HG02642 (cell line): Measurements from ENCODE around the gene GNAQ.
"Not testable (repeated sequence)": the region's sequence is repeated elsewhere in the genome, so short reads cannot be mapped to it uniquely, and the experiment has no call there.

Source experiments
- ATAC-seq: cut with Tn5 transposase; IDR thresholded peaks from one replicate; pipeline ENCODE4 v1.9.1; 2021; ENCODE audit warnings: mild to moderate bottlenecking; ENCODE audit not compliant: unreplicated experiment, poor library complexity

Gene GNAQ

DNA sequence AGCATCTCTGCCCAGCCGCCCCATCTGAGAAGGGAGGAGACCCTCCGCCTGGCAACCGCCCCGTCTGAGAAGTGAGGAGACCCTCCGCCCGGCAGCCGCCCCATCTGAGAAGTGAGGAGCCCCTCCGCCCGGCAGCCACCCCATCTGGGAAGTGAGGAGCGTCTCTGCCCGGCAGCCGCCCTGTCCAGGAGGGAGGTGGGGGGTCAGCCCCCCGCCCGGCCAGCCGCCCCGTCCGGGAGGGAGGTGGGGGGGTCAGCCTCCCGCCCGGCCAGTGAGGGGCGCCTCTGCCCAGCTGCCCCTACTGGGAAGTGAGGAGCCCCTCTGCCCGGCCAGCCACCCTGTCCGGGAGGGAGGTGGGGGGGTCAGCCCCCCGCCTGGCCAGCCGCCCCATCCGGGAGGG is 270.7 kb downstream of the GNAQ start:
- not testable (repeated sequence) for ATAC-seq

DNA sequence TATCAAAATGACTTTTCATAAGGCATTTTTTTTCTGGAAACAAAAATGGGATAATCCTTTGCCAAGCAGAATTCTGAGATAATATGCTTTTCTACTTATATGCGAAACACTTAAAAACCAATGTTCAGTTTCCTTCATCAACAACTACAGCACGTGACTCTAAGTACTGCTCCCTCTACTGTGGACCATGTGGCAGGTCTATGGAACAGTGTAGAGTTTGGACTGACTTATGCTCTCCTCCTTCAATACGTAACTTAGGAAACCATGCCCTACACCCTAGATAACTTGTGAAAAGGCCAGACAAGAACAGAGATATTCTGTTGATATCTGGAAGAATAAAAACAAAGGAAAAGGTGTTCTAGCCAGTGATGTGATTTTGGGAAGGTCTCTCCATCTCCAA is 272.2 kb downstream of the GNAQ start:
- ATAC-seq: no peak

DNA sequence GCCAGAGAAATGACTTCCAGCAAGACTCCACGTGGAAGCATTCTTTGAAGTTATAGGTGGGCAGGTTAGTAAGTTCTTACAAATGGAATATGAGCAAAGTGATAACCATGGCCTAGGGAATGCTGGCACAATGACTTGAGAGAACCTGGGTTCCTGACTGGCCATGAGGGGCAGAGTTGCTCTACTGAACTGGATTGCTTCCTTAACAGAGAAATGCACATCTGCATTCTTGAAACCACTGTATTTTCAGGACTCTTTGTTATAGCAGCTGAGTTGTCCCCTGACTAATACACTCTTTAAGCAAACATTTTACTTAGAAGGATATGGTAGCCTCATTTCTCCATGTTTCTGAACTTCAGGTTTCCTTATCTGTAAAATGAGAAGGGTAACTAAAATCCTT is 275.2 kb downstream of the GNAQ start:
- ATAC-seq: no peak

DNA sequence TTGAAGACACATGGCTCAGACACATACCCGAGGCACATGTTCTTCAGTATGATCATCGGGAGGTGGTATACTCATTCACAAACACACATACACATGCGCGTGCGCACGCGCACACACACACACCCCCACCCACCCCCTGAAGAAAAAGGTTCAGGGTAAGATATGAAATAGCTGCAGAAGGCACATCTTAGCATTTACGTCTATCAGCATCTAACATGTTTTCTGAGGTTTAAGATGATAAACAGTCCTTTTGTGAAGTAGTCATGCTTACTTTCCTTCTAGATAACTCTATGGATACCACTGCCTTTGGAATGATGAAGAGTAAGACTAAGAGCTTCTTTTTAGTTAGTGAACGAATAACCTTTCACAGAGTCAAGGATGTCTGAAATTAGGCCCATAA is 278.4 kb downstream of the GNAQ start:
- ATAC-seq: no peak

DNA sequence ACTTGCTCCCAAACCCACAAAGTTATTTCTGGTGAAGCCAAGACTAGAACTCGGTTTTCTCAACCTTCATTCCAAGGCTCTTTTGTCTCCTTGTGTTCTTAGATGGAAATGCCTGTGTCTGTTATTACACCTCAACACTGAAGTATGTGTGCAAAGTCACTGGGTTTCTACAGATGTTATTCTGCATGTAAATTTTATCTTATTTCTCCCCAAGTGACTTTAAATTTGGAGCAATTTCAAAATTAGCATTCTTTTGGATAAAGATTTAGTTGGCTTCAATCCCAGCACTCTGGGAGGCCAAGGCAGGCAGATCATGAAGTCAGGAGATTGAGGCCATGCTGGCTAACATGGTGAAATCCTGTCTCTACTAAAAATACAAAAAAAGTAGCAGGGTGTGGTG is 279.1 kb downstream of the GNAQ start:
- no peak for ATAC-seq

DNA sequence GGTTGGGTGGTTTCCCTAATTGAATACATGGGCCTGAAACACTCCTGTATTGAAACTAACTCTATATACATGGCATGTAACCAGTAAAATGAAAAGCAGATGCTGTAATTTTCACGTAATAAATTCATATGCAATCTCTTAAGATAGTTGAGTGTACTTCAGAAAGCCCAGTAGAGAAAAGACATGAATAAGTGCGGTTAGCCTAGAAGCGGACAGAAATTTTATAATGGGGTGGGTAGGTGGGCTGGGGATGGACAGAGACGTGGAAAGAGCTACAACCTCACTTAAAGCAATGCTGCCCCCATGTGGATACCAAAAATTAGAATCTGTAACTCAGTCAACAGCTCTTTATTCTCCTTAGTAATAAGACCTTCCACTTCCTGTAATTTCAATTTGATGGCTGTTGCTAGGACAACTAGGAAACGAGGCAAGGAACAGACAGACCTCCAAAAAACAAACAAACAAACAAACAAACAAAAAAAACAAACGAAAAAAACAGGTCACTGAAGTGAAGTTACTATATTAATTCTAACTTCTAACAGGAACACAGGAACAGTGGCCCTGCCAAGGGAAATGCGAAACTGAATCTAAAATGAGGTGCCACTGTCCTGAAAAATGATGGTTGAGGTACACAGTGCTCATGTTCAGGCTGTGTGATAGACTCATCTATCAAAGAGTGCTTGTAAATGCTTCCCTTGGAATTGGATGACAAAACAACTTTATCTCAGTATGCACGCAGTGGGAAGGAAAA is 280.1 kb downstream of the GNAQ start:
- no peak for ATAC-seq

DNA sequence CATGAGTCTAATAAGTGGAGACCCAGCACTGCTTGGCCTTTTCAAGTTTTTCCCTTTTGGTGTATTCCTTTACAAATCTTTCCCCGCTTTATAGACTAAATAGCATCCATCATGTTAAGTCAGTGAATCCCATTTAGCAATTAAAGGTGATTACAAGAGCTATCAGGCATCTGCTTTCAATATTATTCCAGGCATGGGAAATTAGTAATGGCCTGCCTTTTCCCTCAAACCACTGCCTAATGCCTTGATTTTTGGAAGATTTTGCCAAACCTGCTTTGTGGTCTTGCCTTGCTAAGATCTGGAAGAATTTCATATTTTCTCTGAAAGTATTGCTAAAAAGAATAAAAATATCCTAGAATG is 280.6 kb downstream of the GNAQ start:
- no peak for ATAC-seq

DNA sequence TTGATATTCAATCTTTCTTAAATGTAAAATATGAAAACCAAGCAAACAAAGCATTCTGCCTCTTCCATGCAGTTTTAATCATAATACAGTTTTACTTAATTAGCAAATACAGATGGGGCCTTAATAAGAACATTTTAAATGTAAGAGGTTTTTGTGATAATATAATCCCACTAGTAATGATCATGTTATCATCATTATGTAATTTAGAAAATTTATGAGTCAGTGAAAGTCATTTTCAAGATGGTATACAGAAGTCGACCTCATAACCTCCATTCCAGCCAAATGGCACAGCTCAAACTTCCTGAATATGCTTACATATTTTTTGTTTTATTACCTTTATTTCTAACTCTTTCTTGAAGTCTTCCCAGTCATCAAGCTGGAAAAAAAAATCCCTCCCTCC is 281.3 kb downstream of the GNAQ start:
- no peak for ATAC-seq

DNA sequence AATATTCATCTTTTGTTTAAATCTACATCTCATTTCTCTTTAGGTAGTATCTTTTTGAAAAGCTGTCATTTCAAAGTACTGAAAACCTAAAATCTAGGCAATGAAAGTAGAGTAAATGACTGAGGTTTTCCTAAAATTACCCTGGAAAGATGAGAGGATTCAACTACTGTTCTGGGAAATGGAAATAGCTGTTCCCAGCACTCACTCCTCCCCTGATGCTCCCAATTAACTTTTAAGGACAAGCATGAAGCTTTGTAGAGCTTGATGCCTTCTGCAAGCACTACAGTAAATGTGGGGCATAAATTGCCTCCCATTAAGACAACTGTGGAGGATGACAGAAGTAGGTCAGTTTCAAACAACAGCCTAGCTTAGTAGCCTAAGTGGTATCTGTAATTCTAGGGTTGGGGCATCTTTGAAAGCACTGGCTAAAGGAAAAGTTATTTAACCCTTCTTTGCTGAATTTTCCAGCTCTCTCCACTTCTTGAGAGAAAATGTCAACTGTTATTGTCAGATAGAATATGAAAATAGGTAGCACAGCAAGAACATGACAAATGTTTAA is 283.3 kb downstream of the GNAQ start:
- ATAC-seq: no peak

DNA sequence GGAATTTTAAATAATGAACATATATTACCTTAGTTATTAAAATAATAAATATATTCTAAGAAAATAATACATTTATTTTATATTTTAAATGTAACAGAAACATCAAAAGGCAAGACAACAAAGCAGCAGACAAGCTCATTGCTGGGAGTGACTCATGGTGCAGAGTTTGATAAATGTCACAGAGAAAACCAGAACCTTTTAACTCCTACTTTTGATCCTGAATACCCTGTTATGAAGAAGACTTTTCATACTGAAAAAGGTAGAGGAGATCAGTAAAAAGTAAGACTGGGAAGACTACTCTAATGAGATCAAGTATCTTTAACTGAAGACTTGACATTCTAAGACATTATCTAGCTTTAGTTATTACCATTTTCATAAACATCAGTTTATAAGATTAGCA is 284.4 kb downstream of the GNAQ start:
- no peak for ATAC-seq

DNA sequence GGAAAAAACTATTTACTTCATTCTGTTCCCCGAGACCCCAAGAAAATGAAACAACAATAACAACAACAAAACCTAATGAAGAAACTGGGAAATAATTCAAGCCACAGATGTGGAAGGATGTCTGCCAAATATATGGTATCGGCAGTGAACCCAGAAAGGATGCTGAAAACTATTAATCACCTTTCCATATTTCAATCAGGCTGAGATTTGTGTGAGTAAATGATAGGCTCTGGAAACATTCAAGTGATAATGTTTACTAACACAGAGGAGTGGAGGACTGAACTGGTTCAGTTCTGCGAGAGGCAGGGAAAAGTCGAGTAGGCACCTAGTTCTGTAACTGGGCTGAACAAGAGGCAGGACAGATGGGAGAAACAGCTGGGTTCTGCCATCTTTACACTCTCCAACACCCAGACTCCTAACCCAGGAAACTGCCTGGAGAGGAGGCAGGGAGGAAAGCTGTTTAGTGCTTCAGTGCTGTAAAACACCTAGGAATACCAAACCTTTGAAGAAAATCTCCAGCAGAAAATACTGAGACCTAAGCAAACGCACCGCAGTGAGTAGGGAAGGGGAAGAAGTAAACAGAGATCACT is 286.7 kb downstream of the GNAQ start:
- ATAC-seq: no peak

DNA sequence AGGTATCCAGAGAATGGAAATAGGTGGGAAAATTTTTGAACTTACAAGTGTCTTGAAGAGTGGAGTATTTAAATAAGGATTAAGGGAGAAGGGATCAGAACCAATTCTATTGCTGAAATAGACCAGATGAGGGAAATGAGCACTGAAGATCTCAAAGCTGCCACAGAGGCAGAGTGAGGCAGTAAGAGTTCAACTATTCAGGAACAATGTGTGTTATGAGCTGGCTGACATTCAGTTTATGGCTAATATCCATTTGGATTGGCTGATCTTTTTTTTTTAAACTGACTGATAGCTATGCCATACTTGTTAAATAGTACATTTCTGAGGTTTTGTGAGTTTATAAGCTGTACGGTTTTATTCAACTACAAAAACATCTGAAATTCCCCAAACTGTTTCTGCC is 288.2 kb downstream of the GNAQ start:
- ATAC-seq: no peak

DNA sequence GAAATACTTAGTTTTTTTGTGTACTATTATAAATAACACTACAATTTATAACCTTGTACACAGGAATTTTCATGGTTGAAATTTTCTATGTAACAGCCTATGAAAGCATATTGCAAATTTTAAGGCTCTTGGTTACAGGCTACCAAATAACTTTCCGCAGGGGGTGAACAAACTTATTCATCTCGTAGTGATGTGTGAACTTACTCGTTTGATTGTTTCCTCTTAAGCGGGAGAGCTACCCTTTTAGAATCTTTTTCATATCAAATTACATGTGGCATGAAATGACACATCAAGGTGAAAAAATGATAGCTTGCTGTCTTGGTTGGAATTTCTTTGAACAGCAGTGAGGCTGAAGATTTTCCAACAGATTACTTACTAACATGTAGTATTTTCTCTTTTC is 292.7 kb downstream of the GNAQ start:
- ATAC-seq: no peak

DNA sequence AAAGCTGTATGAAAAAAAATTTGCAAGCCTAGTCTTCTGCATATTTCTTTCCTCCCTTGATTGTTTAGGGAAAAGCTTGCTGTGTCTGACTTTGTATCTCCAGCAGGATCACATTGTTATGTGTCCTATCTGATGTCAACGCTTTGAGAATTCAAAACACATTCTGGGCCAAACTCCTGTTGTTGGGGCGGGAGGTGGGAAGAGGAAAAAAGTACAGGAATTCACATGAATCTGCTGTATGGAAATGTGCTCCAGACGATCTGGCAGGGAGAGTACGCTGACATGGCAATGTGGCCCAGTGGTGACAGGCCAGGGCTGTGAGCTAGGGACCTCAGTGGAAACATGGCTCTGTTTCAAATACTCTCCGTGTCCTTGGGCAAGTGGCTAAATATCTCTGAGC is 296.1 kb downstream of the GNAQ start:
- ATAC-seq: no peak

DNA sequence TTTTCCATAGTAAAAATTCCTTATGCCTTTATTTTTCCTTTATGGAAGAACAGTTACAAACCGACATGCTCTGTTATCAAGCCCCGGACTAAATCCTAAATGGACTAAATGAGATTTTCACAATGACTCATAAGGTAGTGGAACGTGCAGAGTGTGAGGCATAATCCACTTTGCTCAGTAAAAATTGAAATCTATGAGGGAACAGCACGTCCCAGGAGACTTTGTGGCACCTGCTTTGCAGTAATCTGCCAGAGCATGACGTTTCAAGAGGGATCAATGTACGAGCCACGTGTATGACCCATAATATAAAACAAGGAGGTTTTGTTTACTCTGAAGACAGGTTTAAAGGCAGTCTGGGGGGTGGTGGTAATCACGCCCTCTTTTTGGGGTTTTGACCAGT is 299.7 kb downstream of the GNAQ start:
- ATAC-seq: no peak

DNA sequence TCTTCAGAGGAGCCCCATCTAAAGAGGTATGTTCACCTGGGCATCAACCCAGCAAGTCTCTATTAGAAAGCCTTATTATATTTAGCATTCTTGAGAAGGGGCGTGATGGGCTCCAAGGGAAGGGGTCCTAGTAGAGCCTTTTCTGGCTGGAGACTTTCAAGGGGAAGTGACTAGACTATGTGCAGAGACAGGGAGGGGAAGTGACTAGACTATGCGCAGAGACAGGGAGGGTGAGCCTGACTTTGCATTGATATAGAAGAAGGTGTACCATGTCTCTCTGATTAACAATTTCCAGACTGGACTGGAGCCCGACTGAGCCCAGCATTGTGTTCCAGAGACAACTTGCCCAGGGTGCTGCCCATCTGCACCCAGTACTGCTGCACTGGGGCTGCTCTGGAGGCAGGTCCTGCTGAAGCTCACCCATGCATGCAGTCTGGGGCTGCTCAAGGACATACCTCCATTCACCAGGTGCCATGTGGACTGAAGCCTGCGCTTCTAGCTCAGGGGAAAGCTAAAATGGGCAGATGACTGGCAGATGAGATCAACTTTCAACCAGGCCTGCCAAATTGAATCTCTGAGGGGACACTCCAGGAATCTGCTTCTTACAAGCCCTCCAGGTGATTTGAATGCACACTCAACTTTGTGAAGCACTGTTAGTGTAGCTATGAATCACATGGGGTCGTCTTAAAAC is 300.5 kb downstream of the GNAQ start:
- no peak for ATAC-seq

DNA sequence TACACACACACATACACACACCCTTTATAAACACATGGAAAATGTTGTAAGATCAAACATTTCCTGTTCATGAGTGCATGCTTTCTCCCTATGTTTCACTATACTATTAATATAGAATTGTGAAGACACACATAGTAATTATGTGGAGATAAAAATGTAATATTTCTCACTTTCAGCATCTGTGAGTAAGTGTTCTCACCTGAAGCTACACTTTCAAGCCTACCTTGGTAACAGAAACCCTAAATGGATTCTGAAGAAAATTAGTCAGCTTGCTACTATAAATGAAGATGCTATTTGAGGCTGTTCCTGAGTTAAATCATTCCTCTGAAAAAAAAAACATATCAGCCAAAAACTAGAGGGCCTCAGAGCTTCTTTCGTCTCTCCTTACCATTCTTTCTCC is 302.4 kb downstream of the GNAQ start:
- ATAC-seq: no peak

DNA sequence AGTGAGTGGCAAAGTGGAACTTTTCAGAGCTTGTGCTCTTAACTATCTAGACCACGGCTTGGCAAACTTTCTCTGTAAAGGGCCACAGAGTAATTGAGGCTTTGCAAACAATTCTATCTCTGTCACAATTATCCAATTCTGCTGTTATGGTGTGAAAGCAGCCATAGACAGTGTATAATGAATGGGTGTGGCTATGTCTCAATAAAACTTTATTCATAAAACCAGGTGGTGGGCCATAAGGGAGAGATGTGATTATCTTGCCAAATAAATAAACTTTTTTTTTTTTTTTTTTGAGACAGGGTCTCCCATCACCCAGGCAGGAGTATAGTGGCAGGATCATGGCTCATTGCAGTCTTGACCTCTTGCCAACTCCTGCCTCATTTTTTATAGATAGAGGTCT is 304.8 kb downstream of the GNAQ start:
- ATAC-seq: no peak

DNA sequence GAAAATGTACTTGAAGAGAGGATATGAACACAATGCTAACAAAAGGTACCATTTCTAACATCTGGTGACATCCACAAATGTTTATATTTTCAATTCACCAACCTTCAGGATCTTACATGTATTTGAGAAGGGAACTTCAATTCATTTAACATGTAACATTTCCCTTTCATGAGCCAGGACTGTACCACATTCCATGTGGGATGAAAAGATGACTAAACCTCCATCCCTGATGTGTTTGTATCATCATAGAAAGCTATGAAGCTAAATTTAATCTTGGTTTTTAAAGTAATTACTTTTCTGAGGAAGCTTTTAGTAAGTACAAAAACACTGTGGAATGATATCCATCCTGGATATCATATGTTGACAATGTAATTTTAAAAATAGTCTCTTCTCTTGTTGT is 305.3 kb downstream of the GNAQ start:
- ATAC-seq: no peak

DNA sequence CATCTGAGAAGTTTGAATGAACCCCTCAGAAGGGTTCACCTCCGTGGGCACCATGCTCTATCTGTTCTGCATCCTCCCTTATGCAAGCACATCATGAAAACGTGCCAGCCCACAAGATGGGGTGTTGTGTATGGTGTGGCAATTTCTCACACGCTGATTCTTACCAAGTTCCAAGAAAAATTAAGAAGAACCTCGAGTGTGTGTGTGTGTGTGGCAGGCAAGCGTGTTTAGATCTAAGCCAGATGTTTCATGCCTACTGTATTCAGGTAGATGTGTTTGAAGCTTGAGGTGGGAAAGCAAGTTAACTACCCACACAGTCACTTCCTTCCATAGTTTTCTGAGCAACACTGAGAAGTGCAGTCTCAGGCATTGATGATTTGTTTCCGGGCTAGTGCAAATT is 305.8 kb downstream of the GNAQ start:
- no peak for ATAC-seq

DNA sequence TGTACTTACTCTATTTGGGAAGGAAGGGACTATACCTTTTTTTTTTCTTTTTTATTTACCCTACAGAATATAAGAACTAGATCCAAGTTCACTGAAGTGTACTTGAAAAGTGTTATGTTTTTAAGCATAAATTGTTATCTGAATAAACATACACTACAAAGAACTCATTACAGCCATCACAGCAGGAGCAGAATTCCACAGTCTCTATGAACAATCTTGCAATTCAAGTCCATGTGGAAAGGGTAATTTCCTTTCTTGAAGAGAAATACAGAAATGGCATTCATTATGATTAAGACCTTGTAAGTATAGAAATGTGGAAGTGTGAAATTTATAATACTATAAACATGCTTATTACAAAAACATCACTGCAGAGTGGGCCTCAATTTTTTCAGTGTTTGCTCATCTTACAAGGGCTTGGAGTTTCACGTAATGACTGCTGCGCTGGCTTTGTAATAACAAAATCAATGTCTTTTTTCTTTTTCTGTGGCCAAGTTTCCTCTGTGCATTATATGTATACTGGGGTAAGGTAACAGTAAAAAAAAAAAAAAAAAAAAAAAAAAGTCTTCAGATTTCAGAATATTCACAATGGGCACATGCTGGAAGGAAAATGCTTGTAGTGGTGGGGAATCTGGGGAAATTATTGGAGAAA is 306.4 kb downstream of the GNAQ start:
- no peak for ATAC-seq
